Activated naive CD8-positive, alpha-beta T cell treated with anti-CD3 and anti-CD28 coated beads for 36 hours (primary cell): ENCODE measurements around the gene TP53BP2. TPM values are rescaled to one million over a fixed set of nuclear protein-coding genes. Genes with fewer than 3 reads are reported as not detected.

Experiments used
- total RNA-seq, 2 experiments: library from RNA; stranded (reverse); gene quantifications; one replicate each; pipeline ENCODE4 v1.2.3, GENCODE V29; 2021

TP53BP2 gene
- total RNA-seq, 2 experiments from 2014 or later: 34.7 to 35.2 TPM

Other genes starting within 250 kb of the TP53BP2 start
- gene CAPN8, start 180.2 kb downstream of the TP53BP2 start, total RNA-seq: not detected
- gene CAPN2, start 133.4 kb downstream of the TP53BP2 start, total RNA-seq: 10 to 100 TPM; 23.6 to 24.3 TPM